ENCODE data around the gene MEST.
"Not testable (repeated sequence)": the region's sequence is repeated elsewhere in the genome, so short reads cannot be mapped to it uniquely, and the experiment has no call there.

MEST gene

GRCh38 chr7:130491841-130492522, at the start of gene MEST:
Gene MEST (plus strand): TSS chr7:130492085. CDS start chr7:130492314, 229 bp downstream.
- peak; percentile 45 for DNase-seq

- DNase-seq: no peak
Measured at GRCh38 chr7:130442601-130443000, 49.3 kb upstream of the MEST start.

GRCh38 chr7:130444234-130444633, 47.7 kb upstream of the MEST start:
- DNase-seq: no peak

GRCh38 chr7:130444751-130445407, 47.0 kb upstream of the MEST start:
- no peak for DNase-seq

GRCh38 chr7:130446259-130446658, 45.6 kb upstream of the MEST start:
- no peak for DNase-seq

DNA sequence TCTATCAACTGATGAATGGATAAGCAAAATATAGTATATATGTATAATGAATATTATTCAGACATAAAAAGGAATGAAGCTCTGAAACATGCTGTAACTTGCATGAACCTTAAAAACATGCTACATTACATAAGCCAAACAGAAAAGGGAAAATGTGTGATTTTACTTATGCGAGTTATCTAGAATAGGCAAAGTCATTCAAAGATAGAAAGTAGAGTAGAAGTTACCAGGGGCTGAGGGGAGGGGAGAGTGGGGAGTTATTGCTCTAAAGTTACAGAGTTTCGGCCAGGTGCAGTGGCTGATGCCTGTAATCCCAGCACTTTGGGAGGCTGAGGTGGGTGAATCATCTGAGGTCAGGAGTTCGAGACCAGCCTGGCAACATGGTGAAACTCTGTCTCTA, 40.5 kb upstream of the MEST start:
- not testable (repeated sequence) for DNase-seq

DNA sequence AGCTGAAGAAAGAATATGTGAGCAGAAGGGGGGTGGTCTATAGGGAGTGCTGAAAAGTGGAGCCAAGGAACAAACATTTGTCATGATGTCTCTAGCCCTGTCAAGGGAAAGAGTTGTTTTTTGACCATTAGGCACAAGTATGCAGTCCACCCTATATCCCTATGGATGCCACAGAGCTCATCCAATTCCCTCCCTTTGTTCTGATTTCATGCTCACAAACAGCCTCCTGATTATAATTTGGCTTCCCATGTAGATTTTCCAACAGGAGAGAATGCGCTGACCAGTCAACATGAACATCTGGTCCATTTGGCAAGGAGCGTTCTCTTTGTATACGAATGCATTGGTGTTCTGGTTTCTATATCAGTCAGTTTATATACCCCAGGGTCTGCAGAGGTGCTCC, 38.9 kb upstream of the MEST start:
- DNase-seq: no peak

- DNase-seq: no peak
Measured at GRCh38 chr7:130454959-130455358, 36.9 kb upstream of the MEST start.

DNA sequence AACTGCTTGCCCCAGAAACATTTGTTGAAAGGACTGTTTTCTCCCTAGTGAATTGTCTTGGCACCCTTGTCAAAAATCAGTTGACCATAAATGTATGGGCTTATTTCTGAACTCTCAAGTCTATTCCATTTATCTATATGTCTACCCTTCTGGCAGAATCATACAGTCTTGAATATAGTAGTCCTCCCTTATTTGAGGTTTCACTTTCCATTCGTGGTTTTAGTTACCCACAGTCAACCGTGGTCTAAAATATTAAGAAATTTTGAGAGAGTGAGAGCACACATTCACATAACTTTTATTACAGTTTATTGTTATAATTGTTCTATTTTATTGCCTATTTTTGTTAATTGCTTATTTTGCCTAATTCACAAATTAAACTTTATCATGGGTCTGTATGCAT, 33.6 kb upstream of the MEST start:
- no peak for DNase-seq

DNA sequence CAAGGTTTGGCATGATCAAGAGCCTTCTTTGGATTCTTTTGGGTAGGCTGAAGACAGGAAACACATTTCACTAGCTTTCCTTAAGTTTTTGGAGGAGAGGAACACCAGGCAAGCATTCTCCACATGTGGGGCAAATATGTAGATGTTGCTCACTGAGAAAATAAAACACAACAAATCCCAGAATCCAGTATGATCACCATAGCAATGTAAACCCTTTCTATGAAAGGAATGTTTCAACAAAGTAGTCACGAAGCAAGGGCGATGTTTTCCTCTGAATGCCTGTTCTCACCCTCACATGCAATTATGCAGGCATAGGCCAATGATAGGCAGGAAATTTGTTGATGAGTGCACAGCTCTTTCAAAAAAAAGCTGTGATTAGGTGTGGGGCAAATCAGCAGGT, 30.6 kb upstream of the MEST start:
- peak; percentile 5 for DNase-seq

DNA sequence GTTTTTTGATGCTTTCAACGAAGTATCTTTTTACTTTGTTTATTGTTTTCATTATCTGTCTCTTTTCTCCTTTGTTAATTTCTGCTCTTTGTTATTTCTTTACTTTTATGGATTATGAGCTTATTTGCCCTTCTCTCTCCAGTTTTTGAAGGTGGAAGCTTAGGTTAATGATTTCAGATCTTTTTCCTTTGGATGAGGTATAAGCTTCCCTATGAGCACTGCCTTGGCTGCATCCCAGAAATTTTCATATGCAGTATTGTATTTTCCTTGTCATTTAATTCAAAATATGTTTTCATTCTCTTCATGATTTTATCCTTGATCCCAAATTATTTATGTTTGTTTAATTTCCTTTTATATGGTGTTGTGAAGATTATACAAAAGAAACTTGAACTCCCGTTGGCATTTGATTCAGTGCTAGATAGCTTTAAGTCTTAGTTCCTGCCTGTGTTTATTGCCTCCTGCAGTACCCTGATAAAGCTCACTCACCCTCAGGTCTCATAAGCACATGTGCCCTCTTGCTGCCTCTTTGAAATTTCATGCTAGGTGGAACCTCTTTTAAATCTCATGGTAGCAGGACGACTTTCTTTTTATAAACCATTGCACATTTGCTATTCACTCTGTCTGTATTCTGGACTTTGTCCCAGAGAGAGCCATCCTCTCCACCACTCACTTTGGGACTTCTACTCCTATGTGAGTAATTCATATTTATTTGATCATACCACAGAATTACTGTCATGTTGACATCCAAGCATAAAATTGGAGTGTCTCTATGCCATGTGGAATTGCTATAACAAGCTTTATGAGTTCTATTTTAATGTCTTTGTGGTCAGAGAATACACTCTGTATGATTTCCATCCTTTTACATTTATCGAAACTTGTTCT, 28.1 kb upstream of the MEST start:
- DNase-seq: no peak

GRCh38 chr7:130468612-130469011, 23.3 kb upstream of the MEST start:
- DNase-seq: no peak

DNA sequence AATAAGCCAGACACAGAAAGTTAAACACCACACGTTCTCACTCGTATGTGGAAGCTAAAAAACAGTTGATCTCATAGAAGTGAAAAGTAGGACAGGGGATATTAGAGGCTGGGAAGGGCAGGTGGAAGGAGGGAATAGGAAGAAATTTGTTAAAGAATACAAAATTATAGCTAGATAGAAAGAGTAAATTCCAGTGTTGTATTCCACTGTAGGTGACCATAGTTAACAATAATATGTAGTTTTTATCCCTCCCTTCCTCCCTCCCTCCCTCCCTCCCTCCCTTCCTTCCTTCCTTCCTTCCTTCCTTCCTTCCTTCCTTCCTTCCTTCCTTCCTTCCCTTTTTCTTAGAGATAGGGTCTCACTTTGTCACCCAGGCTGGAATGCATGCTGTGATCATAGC, 19.9 kb upstream of the MEST start:
- no peak for DNase-seq

- DNase-seq: no peak
Measured at GRCh38 chr7:130473289-130473688, 18.6 kb upstream of the MEST start.

DNA sequence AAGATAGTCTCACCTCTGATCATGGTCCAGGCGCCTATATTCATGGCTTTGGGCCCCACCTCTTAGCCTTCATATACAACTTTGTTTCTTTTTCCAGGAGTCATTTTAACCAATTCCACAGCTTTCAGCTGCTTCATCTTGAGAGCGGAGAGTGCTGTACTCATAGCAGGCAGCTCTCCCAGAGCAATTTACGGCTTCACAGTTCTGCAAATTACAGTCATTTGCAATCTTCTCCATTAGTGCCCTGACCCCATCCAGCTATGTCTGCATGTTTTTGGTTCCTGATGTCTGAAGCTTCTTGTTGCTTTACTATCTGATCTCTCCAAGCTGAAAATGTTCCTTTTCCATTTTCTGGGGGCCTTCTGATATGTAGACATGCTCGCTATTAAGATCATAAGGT, 18.0 kb upstream of the MEST start:
- DNase-seq: no peak

DNA sequence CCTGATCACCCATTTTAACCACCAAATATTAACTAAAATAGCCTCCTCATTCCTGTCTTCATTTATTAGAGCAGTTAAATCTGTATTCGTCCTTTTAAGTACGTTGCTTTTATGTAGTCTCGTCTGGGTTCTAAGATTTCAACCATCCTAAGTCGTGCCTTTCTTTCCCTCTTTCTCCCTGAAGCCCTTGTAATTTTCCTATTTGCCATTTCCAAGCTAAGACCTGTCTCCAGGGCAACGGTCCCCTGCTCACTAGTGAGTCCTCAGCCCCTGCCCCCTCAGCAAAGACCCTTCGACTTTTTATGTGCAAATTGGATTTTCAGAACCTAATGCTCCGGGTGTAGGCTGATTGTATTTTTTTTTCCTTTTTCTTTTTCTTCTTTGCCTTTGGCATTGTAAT, 16.1 kb upstream of the MEST start:
- DNase-seq: no peak

GRCh38 chr7:130476297-130477150, 15.4 kb upstream of the MEST start:
- DNase-seq: no peak

DNA sequence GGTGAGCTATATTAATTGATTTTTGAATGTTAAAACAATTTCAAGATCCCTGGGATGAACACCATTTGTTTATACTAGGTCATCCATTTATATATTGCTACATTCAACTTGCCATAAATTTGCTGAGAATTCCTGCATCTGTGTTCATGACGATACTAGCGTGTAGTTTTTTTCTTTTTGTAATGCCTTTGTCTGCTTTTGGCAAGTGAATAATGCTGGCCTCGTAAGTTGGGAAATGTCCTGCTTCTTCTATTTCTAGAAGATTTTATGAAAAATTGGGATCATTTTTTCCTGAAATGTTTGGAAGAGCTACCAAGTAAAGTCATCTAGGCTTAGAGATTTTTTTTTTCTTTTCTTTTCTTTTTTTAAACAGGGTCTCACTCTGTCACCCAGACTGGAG, 12.9 kb upstream of the MEST start:
- DNase-seq: no peak

DNA sequence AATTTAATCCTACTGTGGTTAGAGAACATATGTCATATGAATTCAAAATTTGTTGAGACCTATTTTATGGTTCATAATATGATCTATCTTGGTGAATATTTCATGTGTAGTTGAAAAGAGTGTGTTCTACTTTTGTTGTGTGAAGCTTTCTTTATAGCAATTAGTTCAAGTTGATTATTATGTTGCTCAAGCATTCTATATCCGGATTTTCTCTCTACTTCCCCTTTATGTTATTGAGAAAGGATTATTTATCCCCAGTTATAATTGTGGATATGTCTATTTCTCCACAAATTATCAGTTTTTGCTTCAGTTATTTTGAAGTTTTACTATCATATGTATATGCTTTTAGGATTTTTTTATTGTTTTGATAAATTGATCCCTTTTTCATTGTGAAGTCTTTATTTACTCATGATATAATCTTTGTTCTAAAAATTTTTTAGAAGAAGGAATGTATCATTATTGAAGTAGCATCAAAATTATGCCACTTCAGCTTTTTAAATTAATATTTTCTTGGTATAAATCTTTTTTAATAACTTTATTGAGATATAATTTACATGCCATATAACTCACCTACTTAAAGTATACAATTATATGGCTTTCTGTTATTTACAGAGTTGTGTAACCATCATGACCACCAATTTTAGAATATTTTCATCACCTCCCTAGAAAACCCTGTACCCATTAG, 12.0 kb upstream of the MEST start:
- no peak for DNase-seq

DNA sequence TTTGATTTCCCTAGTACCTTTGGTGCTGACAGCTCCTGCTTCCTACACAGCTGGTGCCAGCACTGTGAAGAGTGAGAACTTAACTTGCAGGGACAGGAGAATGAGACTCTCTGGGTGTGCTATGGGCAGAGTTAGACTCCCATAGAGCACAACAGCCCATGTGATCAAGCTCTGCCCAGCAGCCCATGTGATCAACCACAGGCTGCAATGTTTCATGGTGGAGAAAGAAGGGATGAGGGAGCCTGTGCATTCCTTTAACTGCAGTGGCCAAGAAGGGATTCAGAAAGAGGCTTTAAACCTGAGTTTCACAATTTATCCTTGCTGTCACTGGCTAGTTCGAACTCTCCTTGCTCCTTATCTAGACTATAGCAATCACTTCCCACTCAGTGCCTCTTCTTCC, 10.0 kb upstream of the MEST start:
- DNase-seq: peak; percentile 12

- no peak for DNase-seq
Measured at GRCh38 chr7:130483031-130483430, 8.9 kb upstream of the MEST start.

- no peak for DNase-seq
Measured at GRCh38 chr7:130485734-130486113, 6.2 kb upstream of the MEST start.

All from EL (cell line).